ENCODE data around the gene HLA-DOB.

HLA-DOB gene

DNA sequence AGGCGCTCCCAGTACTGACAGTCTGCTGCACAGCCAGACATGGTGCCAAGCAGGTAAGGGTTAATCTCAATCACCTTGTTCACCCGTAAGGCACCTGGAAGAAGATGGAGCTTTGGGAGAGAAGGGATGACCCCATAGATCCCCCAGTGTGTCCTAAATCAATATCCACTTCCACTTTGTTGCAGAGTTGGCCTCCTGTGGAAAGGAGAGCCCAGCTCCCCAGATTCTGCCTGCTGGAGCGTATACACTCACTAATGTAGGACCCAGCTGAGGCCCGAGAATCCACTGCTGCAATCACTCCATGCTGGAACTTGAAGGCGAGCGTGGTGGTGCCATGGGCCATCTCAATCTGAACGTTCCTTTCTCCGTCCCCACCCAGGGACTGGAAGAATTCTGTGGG is 25.9 kb upstream of the HLA-DOB start:
- TF ChIP-seq, protein P1, sequence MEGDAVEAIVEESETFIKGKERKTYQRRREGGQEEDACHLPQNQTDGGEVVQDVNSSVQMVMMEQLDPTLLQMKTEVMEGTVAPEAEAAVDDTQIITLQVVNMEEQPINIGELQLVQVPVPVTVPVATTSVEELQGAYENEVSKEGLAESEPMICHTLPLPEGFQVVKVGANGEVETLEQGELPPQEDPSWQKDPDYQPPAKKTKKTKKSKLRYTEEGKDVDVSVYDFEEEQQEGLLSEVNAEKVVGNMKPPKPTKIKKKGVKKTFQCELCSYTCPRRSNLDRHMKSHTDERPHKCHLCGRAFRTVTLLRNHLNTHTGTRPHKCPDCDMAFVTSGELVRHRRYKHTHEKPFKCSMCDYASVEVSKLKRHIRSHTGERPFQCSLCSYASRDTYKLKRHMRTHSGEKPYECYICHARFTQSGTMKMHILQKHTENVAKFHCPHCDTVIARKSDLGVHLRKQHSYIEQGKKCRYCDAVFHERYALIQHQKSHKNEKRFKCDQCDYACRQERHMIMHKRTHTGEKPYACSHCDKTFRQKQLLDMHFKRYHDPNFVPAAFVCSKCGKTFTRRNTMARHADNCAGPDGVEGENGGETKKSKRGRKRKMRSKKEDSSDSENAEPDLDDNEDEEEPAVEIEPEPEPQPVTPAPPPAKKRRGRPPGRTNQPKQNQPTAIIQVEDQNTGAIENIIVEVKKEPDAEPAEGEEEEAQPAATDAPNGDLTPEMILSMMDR (conservative IDR thresholded peaks at IDR 0.05) = no peak
- TF ChIP-seq ZFX (IDR thresholded peaks at IDR 0.05) = no peak
- H3K27ac ChIP-seq = no peak overlapping the region

DNA sequence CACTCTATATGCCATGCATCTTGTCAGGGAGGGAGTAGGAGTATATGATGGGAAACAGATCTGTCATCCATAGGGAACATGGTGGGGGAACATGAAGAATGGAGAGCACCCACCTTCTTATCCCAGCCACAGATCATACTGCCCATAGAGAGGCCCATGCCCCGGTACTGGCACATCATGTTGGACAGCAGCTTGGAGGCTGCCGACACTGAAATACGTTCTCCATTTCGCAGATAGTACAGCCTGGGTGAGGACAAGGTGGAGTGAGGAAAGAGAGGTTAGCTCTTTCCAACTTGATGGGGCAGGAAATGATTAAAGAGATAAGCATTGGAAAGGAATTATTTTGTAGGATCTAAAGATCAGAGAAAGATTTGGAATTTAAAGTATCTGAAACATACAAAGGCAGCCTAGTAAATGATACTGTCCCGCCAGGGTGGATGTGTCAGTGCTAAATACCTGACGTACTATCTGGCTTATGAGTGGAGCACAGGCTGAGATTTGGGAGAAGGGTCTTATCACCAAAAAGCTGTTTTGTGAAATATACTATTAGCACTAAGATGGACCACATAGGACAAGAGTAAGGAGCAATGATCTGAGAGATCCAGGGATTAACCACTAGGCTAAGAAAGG is 25.3 kb upstream of the HLA-DOB start:
- H3K27ac ChIP-seq = no peak overlapping the region
- TF ChIP-seq, protein P1 (conservative IDR thresholded peaks at IDR 0.05) = no peak
- TF ChIP-seq ZFX (IDR thresholded peaks at IDR 0.05) = no peak

DNA sequence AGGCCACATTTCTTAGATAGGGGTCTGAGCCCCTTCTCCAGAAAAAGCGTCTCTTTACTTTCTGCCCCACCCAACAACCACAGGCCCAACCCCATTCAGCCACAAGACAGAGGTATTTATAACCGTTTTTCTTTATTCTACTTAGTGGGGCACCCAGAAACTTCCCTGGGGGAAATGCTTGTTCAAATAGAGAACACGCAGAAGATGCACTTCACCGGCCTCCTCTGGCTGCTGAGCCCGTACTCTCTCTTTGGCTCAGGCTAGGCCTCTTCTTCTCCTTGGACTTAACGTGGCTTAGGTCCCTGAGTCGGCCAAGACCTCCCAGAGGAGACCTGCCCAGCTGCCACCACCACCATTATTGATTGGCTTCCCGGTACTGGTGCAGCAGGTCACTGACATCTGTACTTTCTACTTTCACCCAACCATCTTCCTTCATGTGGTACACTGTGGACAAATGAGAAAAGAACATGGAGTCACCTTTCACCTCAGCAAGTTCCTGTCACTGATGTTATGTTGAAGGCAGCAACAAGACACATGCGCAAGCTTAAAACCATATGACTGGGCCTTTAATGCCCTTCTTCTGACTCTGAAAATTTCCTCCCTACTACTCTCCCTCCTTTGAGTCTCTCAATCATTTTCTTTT is 23.9 kb upstream of the HLA-DOB start:
- H3K27ac ChIP-seq = no peak overlapping the region
- no peak for TF ChIP-seq ZFX (IDR thresholded peaks at IDR 0.05)
- TF ChIP-seq, protein P1 (conservative IDR thresholded peaks at IDR 0.05) = no peak

DNA sequence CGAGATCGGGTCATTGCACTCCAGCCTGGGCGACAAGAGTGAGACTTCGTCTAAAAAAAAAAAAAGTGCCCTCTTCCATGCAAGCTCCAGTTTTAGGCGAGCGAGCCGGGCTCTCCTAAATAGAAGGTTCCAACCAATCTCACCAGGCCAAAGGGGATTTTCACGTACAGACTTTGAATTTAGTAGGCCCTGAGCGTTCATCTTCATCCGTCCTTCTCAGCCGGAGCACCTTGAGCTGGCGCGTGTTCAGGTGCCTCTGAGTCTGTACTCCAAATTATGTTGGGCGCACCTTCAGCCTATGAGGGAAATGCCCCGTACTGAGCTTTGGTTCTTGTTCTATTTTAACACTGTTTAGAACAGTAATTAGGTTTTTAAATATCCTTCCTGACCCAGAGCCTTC is 22.6 kb upstream of the HLA-DOB start:
- H3K27ac ChIP-seq = peak overlapping the region; percentile 71; the same call in 1 of the 2 replicates
- TF ChIP-seq, protein P1 (conservative IDR thresholded peaks at IDR 0.05) = no peak
- no peak for TF ChIP-seq ZFX (IDR thresholded peaks at IDR 0.05)

DNA sequence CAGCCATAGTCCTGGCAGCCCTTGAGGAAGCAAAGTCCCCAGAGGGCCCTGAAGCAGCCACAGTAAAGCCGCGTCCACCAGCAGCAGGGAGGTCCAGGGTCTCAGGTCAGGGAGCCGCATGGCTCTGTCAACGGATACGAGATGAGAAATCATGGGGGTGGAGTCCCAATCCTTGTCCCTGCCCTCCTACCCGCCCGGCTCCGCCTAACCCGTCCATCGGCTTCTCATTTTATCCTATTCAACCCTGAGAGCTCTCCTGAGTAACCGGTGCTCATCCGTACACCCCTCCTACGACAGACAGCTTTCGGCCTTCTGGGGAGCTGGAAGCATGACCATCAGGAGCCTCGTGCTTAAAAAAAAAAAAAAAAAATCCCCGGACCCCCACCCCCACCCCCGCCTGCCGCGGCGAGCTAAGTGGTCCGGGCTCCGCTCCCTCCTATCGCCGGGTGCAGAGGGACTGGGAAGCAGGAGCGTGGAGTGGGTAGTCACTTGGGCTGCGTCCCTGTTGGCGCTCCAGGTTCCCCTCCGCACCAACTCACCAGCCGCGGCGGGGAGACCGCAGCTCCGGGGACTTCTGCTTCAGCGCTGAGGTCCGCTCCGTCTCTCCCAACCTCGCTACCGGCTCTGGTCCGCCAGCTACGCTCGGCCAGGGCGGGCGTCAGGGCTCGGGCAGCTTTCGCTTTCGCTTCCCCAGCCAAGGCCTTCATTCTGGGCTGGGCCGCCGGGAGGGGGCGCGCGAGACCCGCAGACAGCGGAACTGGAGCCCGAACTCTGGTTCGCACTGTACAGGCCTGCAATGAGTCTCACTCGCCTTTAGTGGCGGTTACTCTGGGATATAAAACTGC is 21.5 kb upstream of the HLA-DOB start, which contains the start of gene TAP2:
Gene TAP2, minus strand, starts transcription at position 626 of the 845 bp plus-strand sequence. Its CDS starts 506 bp downstream, at position 120.
- H3K27ac ChIP-seq = peak within 1 kb of the TSS; percentile 71
- no peak for TF ChIP-seq ZFX (IDR thresholded peaks at IDR 0.05)
- TF ChIP-seq, protein P1 (conservative IDR thresholded peaks at IDR 0.05) = peak; percentile 98

DNA sequence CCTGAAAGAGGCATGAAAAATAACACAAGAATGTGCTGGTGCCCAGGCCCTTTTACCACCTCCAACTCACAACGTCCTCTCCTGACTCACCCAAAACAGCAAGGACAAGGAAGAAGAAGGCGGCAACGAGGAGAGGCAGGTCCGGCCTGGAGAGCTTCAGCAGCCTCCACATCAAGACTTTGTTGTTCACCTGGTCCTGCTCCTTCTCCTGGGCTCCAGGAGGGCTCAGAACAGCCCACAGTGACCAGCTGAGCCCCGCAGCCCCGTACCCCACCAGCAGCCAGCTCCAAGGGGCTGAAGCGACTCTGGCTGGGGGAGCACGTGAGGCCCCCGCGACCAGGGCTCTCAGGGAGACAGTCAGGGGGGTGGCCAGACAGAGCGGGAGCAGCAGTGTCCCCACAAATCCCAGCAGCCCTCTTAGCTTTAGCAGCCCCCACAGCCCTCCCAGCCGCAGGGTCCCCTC is 20.9 kb upstream of the HLA-DOB start:
- H3K27ac ChIP-seq = peak overlapping the region; percentile 71
- no peak for TF ChIP-seq ZFX (IDR thresholded peaks at IDR 0.05)
- TF ChIP-seq, protein P1 (conservative IDR thresholded peaks at IDR 0.05) = no peak
